OCI-LY1 (cell line): ENCODE data around the gene SSMEM1.

Source experiments
- H2AFZ ChIP-seq: fragments of 200-600 bp; sonication (generic), shearing (Covaris generic); 2 replicates; pipeline ENCODE4 v1.6.0; 2014; ENCODE audit warnings: antibody characterized with exemption, mild to moderate bottlenecking, low read length
- H3F3A ChIP-seq: fragments of 200-600 bp; sonication (generic), shearing (Covaris generic); 2 replicates; pipeline ENCODE4 v1.6.0; 2014; ENCODE audit warnings: mild to moderate bottlenecking, antibody characterized with exemption, low read length, moderate library complexity; ENCODE audit not compliant: insufficient read depth
- H3K27ac ChIP-seq: fragments of 200-600 bp; sonication (generic); 2 replicates; pipeline ENCODE4 v1.5.1; 2014; ENCODE audit warnings: low read length, mixed run types, mild to moderate bottlenecking, low read depth; ENCODE audit not compliant: poor library complexity, severe bottlenecking
- H3K27me3 ChIP-seq: fragments of 200-600 bp; sonication (generic); 2 replicates; pipeline ENCODE4 v1.6.0; 2014; ENCODE audit warnings: antibody characterized with exemption, mild to moderate bottlenecking, low read length, moderate library complexity; ENCODE audit not compliant: insufficient read depth
- H3K36me3 ChIP-seq: fragments of 200-600 bp; sonication (generic); 2 replicates; pipeline ENCODE4 v1.6.1; 2014; ENCODE audit warnings: mild to moderate bottlenecking, antibody characterized with exemption, low read length, moderate library complexity, mixed read lengths; ENCODE audit not compliant: insufficient read depth
- H3K4me1 ChIP-seq: fragments of 200-600 bp; sonication (generic); 2 replicates; pipeline ENCODE4 v1.5.1; 2014; ENCODE audit warnings: mild to moderate bottlenecking, low read length, moderate library complexity; ENCODE audit not compliant: insufficient read depth, severe bottlenecking
- H3K4me2 ChIP-seq: fragments of 200-600 bp; sonication (generic), shearing (Covaris generic); 2 replicates; pipeline ENCODE4 v1.6.1; 2014; ENCODE audit warnings: low read length
- H3K4me3 ChIP-seq: fragments of 200-600 bp; sonication (generic); 2 replicates; pipeline ENCODE4 v1.5.1; 2014; ENCODE audit warnings: low read length, low read depth, mild to moderate bottlenecking, mixed read lengths; ENCODE audit not compliant: poor library complexity, severe bottlenecking
- H3K79me2 ChIP-seq: fragments of 200-600 bp; shearing (Covaris generic); 2 replicates; pipeline ENCODE4 v1.6.1; 2016; ENCODE audit warnings: mixed run types, low read length, mixed read lengths; ENCODE audit not compliant: insufficient read depth
- H3K9ac ChIP-seq: fragments of 200-600 bp; sonication (generic), shearing (Covaris generic); 2 replicates; pipeline ENCODE4 v1.6.1; 2014; ENCODE audit warnings: mild to moderate bottlenecking, low read length, mixed read lengths
- H3K9me2 ChIP-seq: fragments of 200-600 bp; sonication (generic), shearing (Covaris generic); 2 replicates; pipeline ENCODE4 v1.6.1; 2014; ENCODE audit warnings: low read depth, mild to moderate bottlenecking, low read length, mixed read lengths
- H3K9me3 ChIP-seq: fragments of 200-600 bp; shearing (Covaris generic); 2 replicates; pipeline ENCODE4 v1.6.1; 2014; ENCODE audit warnings: low read length, mixed read lengths
- H4K20me1 ChIP-seq: fragments of 200-600 bp; sonication (generic), shearing (Covaris generic); 2 replicates; pipeline ENCODE4 v1.6.0; 2016; ENCODE audit warnings: mild to moderate bottlenecking, low read length; ENCODE audit not compliant: insufficient read depth
- EZH2 ChIP-seq: fragments of 200-600 bp; sonication (generic), shearing (Covaris generic); IDR thresholded peaks from 2 replicates; pipeline ENCODE4 v1.8.0; 2017; ENCODE audit warnings: borderline replicate concordance, mixed run types, mild to moderate bottlenecking, antibody characterized with exemption, low read length, moderate library complexity, mixed read lengths
- TF ChIP-seq, protein P1 (sequence below): fragments of 200-600 bp; sonication (generic), shearing (Covaris generic); IDR thresholded peaks from 2 replicates; pipeline ENCODE4 v1.5.1; 2017; ENCODE audit warnings: mild to moderate bottlenecking, antibody characterized with exemption, low read length, moderate library complexity, mixed read lengths

SSMEM1 gene

DNA sequence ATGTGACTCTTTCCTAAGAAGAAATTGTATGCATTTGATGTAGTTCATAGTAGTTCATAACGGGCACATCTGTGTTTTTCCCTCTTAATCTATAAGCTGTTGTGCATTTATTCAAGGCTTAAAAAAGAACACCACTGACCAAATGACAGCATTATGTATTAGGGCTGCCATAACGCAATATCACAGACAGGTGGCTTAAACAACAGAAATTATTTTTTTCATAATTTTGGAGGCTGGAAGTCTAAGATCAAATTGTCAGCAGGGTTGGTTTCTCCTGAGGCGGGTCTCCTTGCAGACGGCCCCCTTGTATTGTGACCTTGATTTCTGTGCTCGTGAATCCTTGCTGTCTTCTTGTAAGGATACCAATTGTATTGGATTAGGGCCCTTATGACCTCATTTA, 627 bp upstream of the SSMEM1 start:
- Histone ChIP-seq H4K20me1 (no peaks in the 10 kb centered on the region), H3K27ac (no peak overlapping the region), H3K27me3 (no peaks in the 10 kb centered on the region), H3K9me2 (no peaks in the 10 kb centered on the region), H3K36me3 (peaks cover 25% of the 10 kb centered on the region), H3K4me2 (no peak overlapping the region), H3K79me2 (peaks cover 14% of the 10 kb centered on the region), H3K4me1 (peaks cover 29% of the 10 kb centered on the region), H2AFZ (peak overlapping the region; percentile 52), H3K4me3 (no peak overlapping the region), H3K9me3 (no peaks in the 10 kb centered on the region), H3F3A (no peaks in the 10 kb centered on the region), H3K9ac (no peak overlapping the region)
- TF ChIP-seq, protein P1, sequence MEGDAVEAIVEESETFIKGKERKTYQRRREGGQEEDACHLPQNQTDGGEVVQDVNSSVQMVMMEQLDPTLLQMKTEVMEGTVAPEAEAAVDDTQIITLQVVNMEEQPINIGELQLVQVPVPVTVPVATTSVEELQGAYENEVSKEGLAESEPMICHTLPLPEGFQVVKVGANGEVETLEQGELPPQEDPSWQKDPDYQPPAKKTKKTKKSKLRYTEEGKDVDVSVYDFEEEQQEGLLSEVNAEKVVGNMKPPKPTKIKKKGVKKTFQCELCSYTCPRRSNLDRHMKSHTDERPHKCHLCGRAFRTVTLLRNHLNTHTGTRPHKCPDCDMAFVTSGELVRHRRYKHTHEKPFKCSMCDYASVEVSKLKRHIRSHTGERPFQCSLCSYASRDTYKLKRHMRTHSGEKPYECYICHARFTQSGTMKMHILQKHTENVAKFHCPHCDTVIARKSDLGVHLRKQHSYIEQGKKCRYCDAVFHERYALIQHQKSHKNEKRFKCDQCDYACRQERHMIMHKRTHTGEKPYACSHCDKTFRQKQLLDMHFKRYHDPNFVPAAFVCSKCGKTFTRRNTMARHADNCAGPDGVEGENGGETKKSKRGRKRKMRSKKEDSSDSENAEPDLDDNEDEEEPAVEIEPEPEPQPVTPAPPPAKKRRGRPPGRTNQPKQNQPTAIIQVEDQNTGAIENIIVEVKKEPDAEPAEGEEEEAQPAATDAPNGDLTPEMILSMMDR = peak; percentile 26; the same call in 1 of the 2 replicates
- TF ChIP-seq EZH2 = no peak

DNA sequence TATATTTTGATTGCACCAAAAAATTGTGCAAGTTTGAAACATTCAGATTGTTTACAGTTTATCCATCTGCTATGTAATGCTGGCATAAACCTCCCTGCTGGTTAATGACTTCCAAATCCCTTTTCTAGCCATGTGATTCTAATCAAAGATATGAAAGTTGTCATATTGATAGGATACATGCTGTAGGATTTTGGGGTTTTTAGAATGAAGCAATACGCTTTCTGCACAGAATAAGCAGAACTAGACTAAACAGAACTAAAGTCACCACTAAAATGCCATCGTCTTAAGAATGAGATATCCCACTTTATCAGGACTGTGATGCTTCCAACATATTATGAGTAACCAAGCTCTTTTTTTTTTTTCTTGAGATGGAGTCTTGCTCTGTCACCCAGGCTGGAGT, 856 bp downstream of the SSMEM1 start:
- Histone ChIP-seq H3K4me3 (no peak overlapping the region), H4K20me1 (no peaks in the 10 kb centered on the region), H3K9me3 (no peaks in the 10 kb centered on the region), H3K79me2 (peaks cover 14% of the 10 kb centered on the region), H3K9ac (no peak overlapping the region), H3K4me1 (peaks cover 28% of the 10 kb centered on the region), H3K36me3 (peaks cover 10% of the 10 kb centered on the region), H3K27me3 (no peaks in the 10 kb centered on the region), H2AFZ (0 out of 2 replicates have a peak overlapping the region, but pooled peaks have one; percentile 20), H3K4me2 (no peak overlapping the region), H3K9me2 (no peaks in the 10 kb centered on the region), H3F3A (no peaks in the 10 kb centered on the region), H3K27ac (no peak overlapping the region)
- TF ChIP-seq EZH2 = no peak
- TF ChIP-seq, protein P1 = no peak

DNA sequence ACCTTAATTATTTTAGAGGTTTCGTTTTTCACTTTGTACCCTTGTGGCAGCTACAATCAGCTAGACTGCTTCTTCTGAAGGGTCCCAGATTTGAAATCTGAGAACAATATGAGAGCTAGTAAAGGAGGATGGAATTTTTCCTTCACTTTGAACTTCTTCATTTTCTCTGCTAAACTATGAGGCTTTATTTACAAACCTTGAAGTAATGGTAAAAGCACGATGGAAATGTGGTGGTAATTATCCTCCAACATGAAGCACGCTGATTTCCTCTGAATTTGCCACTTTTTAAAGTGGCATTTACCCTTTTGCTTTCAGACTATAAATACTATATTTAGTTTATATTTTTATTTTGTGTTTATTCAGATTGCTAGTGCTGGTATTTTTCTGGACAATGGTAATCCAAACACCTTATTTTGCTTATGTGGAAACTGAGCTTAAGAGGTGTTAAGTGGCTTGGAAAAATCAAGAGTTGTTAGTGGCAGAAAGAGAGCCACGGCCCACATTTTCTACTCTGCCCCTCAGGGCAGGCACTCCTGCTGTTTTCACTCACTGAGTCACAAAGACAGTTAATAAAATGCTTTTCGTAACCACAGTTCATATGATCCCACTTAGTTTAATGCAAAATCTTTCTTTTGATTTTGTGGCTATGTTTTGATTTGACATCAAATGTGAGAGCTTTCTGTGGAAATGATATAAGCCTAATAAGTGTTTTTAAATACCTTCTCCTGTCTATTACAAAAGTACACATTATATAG, 2.7 kb downstream of the SSMEM1 start:
- Histone ChIP-seq H3K9me2 (no peaks in the 10 kb centered on the region), H3K9ac (no peak overlapping the region), H3K36me3 (no peaks in the 10 kb centered on the region), H3K79me2 (no peaks in the 10 kb centered on the region), H3K27ac (no peak overlapping the region), H3K27me3 (no peaks in the 10 kb centered on the region), H4K20me1 (no peaks in the 10 kb centered on the region), H3K9me3 (no peaks in the 10 kb centered on the region), H3K4me2 (no peak overlapping the region), H3K4me1 (peaks cover 16% of the 10 kb centered on the region), H3K4me3 (no peak overlapping the region), H2AFZ (peak overlapping the region; percentile 42), H3F3A (no peaks in the 10 kb centered on the region)
- TF ChIP-seq, protein P1 = no peak
- TF ChIP-seq EZH2 = no peak
